Fibroblast of the conjunctiva (primary cell): ENCODE results near the gene BAIAP2.
"Not testable (repeated sequence)": the region's sequence is repeated elsewhere in the genome, so short reads cannot be mapped to it uniquely, and the experiment has no call there.

Source experiments
- DNase-seq: peaks from one replicate; pipeline ENCODE4 v3.0.0-alpha.2; 2010; ENCODE audit warnings: low read depth

Gene BAIAP2

DNA sequence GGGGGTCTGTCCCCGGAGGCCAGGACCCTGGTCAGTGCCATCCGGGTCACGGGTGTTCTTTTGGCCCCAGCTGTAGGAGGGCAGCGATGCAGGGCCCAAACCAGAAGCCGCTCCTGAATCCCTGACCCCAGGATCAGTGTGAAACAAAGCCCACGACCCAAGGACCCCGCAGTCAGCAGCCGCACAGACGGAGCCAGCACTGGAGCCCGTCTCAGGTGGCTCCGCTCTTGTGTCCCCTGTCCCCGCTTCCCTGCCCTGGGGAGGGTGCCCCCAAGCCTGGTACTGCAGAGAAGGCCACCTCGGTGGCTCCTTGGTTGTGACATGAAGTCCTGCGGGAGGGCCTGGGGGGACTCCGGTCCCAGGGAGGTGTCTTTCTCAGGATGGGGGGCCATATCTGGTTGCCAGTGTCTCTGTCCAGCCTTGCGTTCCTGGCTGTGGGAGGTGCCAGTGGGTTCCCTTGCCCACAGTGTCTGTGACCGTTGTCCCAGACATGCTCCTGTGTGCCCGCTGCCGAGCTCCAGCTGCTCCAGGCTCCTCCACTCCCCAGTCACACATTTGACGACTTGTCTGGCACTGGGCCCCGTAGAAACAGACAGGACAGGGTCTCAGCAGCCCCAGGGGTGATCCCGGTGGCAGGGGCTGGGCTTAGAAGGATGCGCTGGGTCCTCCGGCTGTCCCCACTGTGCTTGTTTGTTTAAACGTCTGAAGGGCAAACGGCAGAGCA lies 33.6 kb downstream of the BAIAP2 start:
- no peak for DNase-seq

DNA sequence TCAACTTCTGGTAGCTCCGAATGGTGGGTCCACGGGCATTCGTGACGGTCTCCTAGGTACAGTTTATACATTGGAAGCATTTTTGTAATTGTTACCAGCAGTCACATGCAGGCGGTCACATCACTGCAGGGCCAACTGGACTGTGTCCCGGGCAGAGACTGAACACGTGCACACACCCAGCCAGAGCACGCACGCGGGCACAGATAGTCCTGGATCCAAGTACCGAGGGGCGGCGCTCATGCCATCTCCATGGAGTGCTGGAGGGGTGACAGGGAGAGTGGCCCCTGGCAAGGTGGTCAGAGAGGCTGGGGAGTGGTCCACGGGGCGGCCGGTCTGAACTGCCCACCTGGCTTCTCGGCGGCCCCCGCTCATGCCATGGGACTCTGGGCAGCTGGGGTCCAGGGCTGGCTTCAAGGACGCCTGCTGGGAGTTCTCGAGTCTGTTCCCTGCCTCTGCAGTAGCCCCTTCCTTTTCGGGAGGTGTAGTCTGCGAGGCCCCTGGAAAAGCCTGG lies 34.2 kb downstream of the BAIAP2 start:
- DNase-seq: no peak

DNA sequence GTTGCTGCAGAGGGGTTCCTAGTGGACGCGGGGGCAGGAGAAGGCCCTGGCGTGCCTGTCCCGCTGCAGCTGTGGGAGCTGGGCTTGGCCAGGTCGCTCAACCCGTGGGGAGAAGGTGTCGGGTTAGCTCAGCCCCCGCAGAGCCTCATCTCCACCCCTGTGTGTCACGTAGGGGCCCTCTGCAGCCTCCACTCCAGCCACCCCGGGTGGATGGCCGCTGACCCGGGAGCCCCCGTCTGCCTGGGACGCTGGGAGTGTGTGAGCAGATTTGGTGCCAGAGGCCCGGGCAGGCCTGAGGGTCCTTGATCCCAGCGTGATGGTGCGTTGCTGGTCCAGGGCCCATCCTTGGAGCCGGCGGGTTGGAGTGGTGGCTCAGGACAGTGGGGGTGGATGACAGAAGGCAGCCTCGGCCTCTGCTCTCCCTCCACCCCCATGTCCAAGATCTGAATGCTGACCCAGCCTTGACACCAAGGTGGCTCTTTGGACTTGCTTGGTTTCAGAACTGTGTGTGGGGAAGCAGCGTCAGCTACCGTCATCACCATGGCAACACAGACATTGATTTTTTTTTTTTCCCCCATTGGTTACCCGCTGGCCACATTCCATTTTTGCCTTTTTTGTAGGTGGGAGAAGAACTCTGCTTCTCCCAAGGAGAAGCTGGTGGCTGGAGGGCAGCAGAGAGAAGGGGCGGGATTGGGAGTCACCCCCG lies 35.7 kb downstream of the BAIAP2 start:
- no peak for DNase-seq

GRCh38 chr17:81071761-81072741 lies 37.1 kb downstream of the BAIAP2 start:
- DNase-seq: no peak

- no peak for DNase-seq
Observed at GRCh38 chr17:81073967-81074839, 39.3 kb downstream of the BAIAP2 start.

DNA sequence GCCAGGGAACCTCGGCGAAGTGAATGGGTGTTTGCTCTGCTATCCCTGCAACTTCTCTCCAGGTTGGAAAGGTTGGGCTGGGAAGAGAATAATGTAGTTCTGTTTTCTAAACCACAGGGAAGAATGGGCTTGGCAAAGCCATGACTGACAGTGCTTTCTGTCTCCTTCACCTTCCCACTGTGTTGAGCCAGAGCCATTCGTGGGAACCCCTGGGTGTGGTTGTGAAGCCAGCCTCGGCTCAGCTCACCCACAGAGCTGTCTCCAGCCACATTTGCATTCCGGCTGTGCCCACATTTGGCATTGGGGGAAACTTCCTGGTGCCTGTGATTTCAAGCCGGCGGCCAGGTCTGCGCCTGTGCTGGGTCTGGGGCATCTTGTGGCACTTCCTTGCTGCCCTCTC lies 39.9 kb downstream of the BAIAP2 start:
- DNase-seq: no peak

DNA sequence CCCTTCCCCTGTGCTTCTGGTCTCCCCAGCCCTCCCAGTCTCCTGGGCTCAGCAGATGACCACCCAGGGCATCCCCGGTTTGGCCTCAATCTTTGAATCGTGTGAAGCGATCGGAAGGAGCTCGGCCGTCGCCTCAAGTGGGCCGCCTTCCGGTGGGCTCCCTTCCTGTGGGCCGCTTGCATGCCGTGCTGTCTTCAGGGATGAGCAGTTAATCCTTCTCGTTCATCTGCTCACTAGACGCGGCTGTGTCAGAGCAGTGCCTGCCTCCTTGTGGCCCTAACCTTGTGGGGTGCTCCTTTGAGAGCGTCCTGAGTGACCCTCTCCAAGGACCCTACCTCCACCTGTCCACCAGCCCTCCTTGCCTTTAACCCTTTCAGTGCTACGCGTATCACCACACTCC lies 40.4 kb downstream of the BAIAP2 start:
- no peak for DNase-seq

GRCh38 chr17:81076141-81076679 lies 41.3 kb downstream of the BAIAP2 start:
- DNase-seq: no peak

- not testable (repeated sequence) for DNase-seq
Observed at GRCh38 chr17:81078026-81078913, 43.3 kb downstream of the BAIAP2 start.

GRCh38 chr17:81080019-81080418 lies 45.1 kb downstream of the BAIAP2 start:
- DNase-seq: no peak

GRCh38 chr17:81081222-81082176 lies 46.5 kb downstream of the BAIAP2 start:
- no peak for DNase-seq

DNA sequence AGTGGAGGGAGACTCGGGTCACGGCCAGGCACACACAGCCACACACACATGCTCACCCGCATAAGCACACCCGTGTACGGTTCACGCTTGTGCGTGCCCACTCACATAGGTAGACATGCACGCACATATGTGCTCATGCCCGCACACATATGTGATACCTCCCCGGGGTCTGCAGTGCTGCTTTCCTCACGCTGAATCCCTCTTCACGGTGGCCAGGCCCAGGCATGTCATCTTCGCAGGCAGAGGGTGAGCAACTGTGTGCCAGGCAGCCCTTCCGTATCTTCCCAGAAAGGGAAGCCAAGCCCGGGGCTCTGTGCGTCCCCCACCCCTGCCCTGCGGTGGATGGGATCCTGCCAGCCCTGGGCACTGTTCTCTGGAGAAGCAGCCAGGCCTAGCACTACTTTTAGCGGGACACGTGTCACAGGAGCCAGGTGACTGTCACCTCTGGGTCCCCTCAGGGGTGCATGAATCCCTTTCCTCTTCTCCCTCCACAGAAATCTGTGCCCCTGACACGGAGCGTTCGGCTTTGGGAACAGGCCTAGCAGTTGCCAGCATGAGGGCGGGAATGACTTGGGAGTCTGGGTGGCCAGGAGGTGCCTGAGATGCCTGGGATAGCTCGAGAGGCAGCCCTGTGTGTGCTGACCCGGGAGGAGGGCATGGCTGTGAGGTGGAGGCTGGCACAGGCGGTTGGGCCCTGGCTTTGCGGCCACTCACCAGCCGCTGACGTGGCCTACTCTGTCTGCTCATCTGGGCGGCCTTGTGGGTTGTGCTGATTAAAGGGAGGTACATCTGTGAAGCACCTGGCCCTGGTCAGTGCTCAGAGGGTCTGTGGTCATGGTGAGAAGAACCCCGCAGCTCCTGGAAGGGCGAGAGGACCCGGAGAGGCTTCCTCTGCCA lies 47.5 kb downstream of the BAIAP2 start:
- no peak for DNase-seq

DNA sequence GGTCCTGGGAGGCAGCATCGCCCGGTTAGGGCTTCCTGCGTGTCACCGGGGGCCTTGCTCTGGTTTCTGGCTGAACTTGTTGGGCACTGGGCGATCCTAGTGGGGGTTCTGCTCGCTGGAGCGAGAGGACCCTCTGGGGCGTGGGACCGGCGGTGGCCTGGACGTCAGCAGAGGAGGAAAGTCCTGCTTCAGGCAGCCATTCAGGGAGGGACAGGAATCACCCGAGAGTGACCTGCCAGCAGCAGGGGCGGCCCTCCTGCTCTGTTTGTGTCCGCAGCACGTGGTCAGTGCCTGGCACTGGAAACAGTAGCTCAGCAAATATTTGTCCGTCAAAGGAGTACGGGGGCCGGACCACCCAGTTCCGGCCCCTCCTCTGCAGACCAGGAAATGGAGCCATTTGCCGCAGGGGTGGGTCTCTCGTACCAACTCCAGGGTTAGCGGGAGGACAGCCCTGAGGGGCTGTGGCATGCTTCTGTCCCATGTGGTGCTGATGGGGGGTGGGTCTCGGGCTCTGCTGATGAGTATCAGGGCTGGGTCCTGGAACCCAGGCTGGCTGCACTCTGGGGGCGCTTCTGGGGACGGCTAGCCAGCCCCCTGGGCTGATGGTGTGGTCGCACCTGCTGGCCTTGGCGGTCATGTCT lies 48.3 kb downstream of the BAIAP2 start:
- DNase-seq: no peak

GRCh38 chr17:81084680-81085419 lies 49.9 kb downstream of the BAIAP2 start:
- DNase-seq: no peak

DNA sequence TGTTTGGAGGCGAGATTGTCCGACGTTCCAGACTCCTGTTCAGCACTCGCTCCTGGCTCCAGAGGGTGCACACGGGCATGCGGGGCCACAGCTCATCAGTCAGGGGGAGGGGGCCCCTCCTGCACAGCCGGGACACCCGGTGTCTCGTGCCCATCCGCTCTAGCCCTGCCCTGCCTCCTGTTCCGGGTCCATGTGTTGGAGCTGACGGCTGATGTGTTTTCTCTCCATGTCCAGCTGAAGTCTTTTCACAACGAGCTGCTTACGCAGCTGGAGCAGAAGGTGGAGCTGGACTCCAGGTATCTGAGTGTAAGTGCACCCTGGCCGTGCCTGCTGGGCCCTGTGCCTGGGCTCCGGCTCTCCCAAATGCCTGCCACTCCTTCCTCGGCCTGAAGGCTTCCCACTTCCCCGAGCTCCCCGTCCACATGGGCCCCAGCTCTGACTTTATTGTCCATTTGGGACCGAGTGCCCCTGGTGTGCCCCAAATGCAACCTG lies 50.5 kb downstream of the BAIAP2 start:
- no peak for DNase-seq

DNA sequence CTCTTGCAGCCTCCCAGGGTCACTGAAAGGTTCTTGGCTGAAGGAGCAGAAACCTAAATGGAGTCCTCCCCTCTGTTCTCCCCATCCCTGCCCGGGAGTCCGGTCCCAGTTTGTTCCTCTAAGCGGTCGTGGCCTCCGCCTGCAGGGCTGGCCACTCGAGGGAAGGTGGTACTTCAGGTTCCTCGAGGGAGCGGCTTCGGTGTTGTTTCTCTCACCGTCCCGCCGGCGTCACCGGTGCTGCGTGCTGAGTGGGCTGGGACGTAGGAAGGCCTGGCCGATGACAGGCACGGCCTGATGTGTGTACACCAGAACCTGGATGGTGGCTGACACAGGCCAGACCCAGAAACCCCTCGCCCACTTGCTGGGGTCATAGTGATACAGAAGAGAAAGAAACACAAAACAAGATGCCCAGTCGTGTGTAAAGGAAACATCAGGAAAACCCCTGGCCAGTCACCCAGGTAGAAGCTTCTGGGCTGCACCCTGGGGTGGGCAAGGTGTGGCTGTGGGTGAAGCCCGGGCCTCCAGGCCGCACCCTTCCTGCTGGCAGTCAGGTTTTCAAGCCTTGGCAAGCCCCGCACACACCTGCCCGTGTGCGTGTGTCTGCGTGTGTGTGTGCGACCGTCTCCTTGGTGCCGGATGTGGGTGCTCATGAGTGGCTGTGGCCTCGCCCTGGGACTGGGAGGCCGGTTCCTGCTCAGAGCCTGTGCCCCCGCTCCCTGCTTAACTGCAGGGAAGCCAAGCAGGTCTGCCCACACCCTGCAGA lies 52.0 kb downstream of the BAIAP2 start:
- no peak for DNase-seq
